SK-N-SH (cell line): Measurements from ENCODE around the gene HSPA6. TPM values are rescaled to one million over a fixed set of nuclear protein-coding genes. Genes with fewer than 3 reads are reported as not detected.
A peak's percentile ranks its signal among the peaks of the same experiment; 100 is the strongest.
"Not testable (repeated sequence)": the region's sequence is repeated elsewhere in the genome, so short reads cannot be mapped to it uniquely, and the experiment has no call there.

Source experiments
- CTCF ChIA-PET: fragments of 300-600, 350-600 bp; formaldehyde crosslinking; extraction: SDS; loops from one replicate; lab custom pipeline; 2021; lab: Yijun Ruan, JAX
- POLR2A ChIA-PET: fragments of 350-600 bp; sonication (Branson Sonifier 250); formaldehyde crosslinking; extraction: SDS; loops from one replicate; lab custom pipeline; 2020; ENCODE audit warnings: antibody characterized with exemption, inconsistent platforms; lab: Yijun Ruan, JAX
- DNase-seq: peaks from one replicate; pipeline ENCODE4 v3.0.0; 2012
- H2AFZ ChIP-seq: fragments of 200-600 bp; sonication (generic); 2 replicates; pipeline ENCODE4 v1.8.1; 2016; ENCODE audit warnings: antibody characterized with exemption, mild to moderate bottlenecking, low read depth
- H3F3A ChIP-seq: fragments of 200-600 bp; sonication (generic); replicated peaks from 2 replicates; pipeline ENCODE3; 2016; ENCODE audit warnings: antibody characterized with exemption, mild to moderate bottlenecking; ENCODE audit not compliant: insufficient read depth
- H3K27ac ChIP-seq, 2 experiments: fragments of 200-500 bp in 1 of 2; fragments of 200-600 bp in 1 of 2; sonication (Bioruptor generic) in 1 of 2; sonication (generic), shearing (Covaris generic) in 1 of 2; 2 replicates each; pipeline versions ENCODE4 v1.5.1 to v1.6.1; 2014 to 2016; ENCODE audit warnings: low read depth in 2 of 2, inconsistent platforms in 1 of 2, low read length in 1 of 2, mild to moderate bottlenecking in 1 of 2, mixed read lengths in 1 of 2
- H3K27me3 ChIP-seq: fragments of 200-600 bp; sonication (generic), shearing (Covaris generic); 2 replicates; pipeline ENCODE4 v1.6.1; 2016; ENCODE audit warnings: mixed run types; ENCODE audit not compliant: insufficient read depth
- H3K36me3 ChIP-seq, 2 experiments: fragments of 200-500 bp in 1 of 2; fragments of 200-600 bp in 1 of 2; sonication (Bioruptor generic) in 1 of 2; sonication (generic) in 1 of 2; replicated peaks in 1 of 2; 2 replicates each; pipeline versions ENCODE3 to v1.5.1; 2014 to 2016; ENCODE audit warnings: low read length in 1 of 2, mild to moderate bottlenecking in 1 of 2; ENCODE audit not compliant: insufficient read depth in 2 of 2, control insufficient read depth in 1 of 2
- H3K4me1 ChIP-seq, 2 experiments: fragments of 200-500 bp in 1 of 2; fragments of 200-600 bp in 1 of 2; sonication (Bioruptor generic) in 1 of 2; sonication (generic), shearing (Covaris generic) in 1 of 2; 2 replicates each; pipeline versions ENCODE4 v1.5.1 to v1.6.1; 2014 to 2016; ENCODE audit warnings: low read depth in 1 of 2, low read length in 1 of 2, mixed run types in 1 of 2; ENCODE audit not compliant: insufficient read depth in 2 of 2, control insufficient read depth in 1 of 2
- H3K4me2 ChIP-seq: fragments of 200-600 bp; sonication (generic), shearing (Covaris generic); 2 replicates; pipeline ENCODE4 v1.6.1; 2017; ENCODE audit warnings: mixed run types
- H3K4me3 ChIP-seq, 2 experiments: fragments of 200-500 bp in 1 of 2; fragments of 200-600 bp in 1 of 2; sonication (Bioruptor generic) in 1 of 2; sonication (generic), shearing (Covaris generic) in 1 of 2; 2 replicates each; pipeline versions ENCODE4 v1.5.1 to v1.8.1; 2014 to 2016; ENCODE audit warnings: low read depth in 2 of 2, inconsistent platforms in 1 of 2, low read length in 1 of 2, mild to moderate bottlenecking in 1 of 2, mixed read lengths in 1 of 2, moderate library complexity in 1 of 2
- H3K79me2 ChIP-seq: fragments of 200-600 bp; sonication (generic); 2 replicates; pipeline ENCODE4 v1.8.1; 2017; ENCODE audit warnings: mild to moderate bottlenecking; ENCODE audit not compliant: insufficient read depth
- H3K9ac ChIP-seq: fragments of 200-600 bp; sonication (generic); 2 replicates; pipeline ENCODE4 v1.6.1; 2017; ENCODE audit warnings: mixed run types
- H3K9me2 ChIP-seq: fragments of 200-600 bp; sonication (generic); 2 replicates; pipeline ENCODE4 v1.6.1; 2017; ENCODE audit warnings: mixed run types
- H3K9me3 ChIP-seq: fragments of 200-600 bp; sonication (generic); 2 replicates; pipeline ENCODE4 v1.6.1; 2017; ENCODE audit warnings: mixed run types, mild to moderate bottlenecking, moderate library complexity
- H4K20me1 ChIP-seq: fragments of 200-600 bp; sonication (generic); 2 replicates; pipeline ENCODE4 v1.6.1; 2017; ENCODE audit warnings: mild to moderate bottlenecking, mixed run types; ENCODE audit not compliant: insufficient read depth
- WGBS: methylation state at CpG from one replicate; pipeline ENCODE4 v1.1.6; 2017; ENCODE audit warnings: low lambda C conversion rate; 5-methylcytosine and 5-hydroxymethylcytosine counted together
- polyA plus RNA-seq, 3 experiments: library from polyadenylated mRNA; depleted of rRNA; stranded (reverse); fragments of >200 nt; gene quantifications; 2 replicates each; pipeline ENCODE4 v1.2.3, GENCODE V29; 2012

HSPA6 gene
- polyA plus RNA-seq, 1 of the 3 experiments (the other 2 are of a cell fraction), result 0.07 TPM

DNA sequence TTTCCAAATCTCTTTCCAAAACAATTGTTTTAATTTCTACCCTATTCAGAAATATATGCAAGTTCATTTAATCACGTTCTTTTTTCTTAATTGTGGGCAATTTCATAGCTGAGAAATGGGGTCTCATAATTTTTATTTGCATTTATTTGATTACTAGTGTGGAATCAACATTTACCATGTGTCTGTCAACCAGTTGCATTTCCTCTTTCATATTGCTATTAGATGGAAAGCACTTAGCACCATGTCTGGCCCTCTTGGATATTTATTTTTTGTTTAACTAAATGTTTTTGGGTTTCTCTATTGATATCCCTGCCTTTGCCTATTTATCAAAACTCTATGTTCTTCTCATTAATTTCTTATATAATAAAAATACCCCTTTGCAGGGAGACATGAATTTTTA lies 39.2 kb downstream of the HSPA6 start:
- H3K4me1 ChIP-seq, H3K9ac ChIP-seq, H3F3A ChIP-seq, H2AFZ ChIP-seq, H3K36me3 ChIP-seq, POLR2A ChIA-PET, H4K20me1 ChIP-seq, H3K9me3 ChIP-seq, H3K4me3 ChIP-seq, DNase-seq, H3K79me2 ChIP-seq, H3K4me2 ChIP-seq, H3K27ac ChIP-seq, H3K9me2 ChIP-seq, CTCF ChIA-PET: not testable (repeated sequence)
- 0% methylated on average over 1 of the region's 1 CpG for WGBS
- peaks cover 19% of the 10 kb centered on the region; the same call in 1 of the 2 replicates for H3K27me3 ChIP-seq

DNA sequence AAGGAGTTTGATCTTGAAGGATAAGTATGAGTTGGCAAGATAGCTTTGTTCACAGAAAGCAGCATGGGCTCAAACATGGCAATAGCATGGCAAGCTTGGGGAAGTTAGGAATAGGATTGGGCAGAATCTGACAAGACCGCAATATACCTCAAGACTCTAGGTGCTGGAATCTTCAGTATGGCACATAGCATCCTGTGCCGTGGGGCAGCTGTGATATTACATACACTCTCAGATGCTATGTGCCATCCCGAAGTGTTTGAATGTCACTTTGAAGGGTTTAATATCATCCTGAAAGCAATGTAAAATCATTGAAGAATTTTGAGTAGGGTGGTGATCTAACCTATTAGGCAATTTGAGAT lies 42.2 kb downstream of the HSPA6 start:
- H3K36me3 ChIP-seq, H3K9me3 ChIP-seq, DNase-seq, H3K79me2 ChIP-seq, H3K4me1 ChIP-seq, H3F3A ChIP-seq, H3K27ac ChIP-seq, H4K20me1 ChIP-seq, H3K9me2 ChIP-seq, H3K9ac ChIP-seq, CTCF ChIA-PET, POLR2A ChIA-PET: not testable (repeated sequence)
- 10% methylated on average over 1 of the region's 3 CpGs for WGBS
- Histone ChIP-seq H3K27me3 (peaks cover 28% of the 10 kb centered on the region; the same call in 1 of the 2 replicates), H3K4me3 (0 out of 4 replicates have a peak overlapping the region, but pooled peaks of 1 of the 2 experiments have one; percentile 54), H2AFZ (0 out of 2 replicates have a peak overlapping the region, but pooled peaks have one; percentile 69), H3K4me2 (peak overlapping the region; percentile 74; the same call in 1 of the 2 replicates)

DNA sequence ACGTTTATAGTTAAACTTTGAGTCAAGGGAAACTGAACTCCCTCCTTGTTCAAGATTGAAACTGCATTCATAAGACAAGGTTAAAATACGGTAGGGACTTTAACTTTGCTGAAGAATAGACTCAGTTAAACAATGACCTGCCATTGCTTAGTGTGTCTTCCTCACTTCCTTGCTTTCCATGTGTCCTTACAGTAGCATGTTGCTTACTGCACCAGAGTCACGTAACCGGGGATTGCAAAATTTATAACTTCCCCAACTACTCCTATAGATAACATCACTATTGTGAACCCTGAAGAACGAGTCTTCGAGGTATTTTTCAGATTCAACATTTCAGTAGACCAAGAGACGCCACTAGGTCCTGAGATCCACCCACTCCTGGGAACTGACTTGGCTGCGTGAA lies 47.4 kb downstream of the HSPA6 start:
- H3K4me3 ChIP-seq, H3K4me1 ChIP-seq, H4K20me1 ChIP-seq, H3K9me2 ChIP-seq, H3K9ac ChIP-seq, H3F3A ChIP-seq, DNase-seq, H3K79me2 ChIP-seq, H3K9me3 ChIP-seq, H3K4me2 ChIP-seq, CTCF ChIA-PET, H3K36me3 ChIP-seq, H3K27ac ChIP-seq, H3K27me3 ChIP-seq, POLR2A ChIA-PET, H2AFZ ChIP-seq: not testable (repeated sequence)
- WGBS, result 3% methylated on average over 2 of the region's 8 CpGs

Other genes starting within 250 kb of the HSPA6 start
- 2.4 and 2.9 TPM in 2 replicates for gene MPZ, start 214.6 kb upstream of the HSPA6 start, polyA plus RNA-seq (2012; rRNA removed)
- 195 and 341 TPM in 2 replicates for gene SDHC, start 210.2 kb upstream of the HSPA6 start, polyA plus RNA-seq (2012; rRNA removed)
- not detected in 2 replicates for gene CFAP126, start 156.7 kb upstream of the HSPA6 start, polyA plus RNA-seq (2012; rRNA removed)
- 0.89 and 1.1 TPM in 2 replicates for gene FCGR2A, start 19.1 kb upstream of the HSPA6 start, polyA plus RNA-seq (2012; rRNA removed)
- gene FCGR3A, start 25.3 kb downstream of the HSPA6 start, polyA plus RNA-seq (2012; rRNA removed), result not detected in 2 replicates
- not detected in 2 replicates for gene FCGR3B, start 106.6 kb downstream of the HSPA6 start, polyA plus RNA-seq (2012; rRNA removed)
- gene FCGR2B, start 138.6 kb downstream of the HSPA6 start, polyA plus RNA-seq (2012; rRNA removed), result 0.05 TPM in 1 of 2 replicates, not detected in the other
- 0.10 and 0.13 TPM in 2 replicates for gene FCRLA, start 182.7 kb downstream of the HSPA6 start, polyA plus RNA-seq (2012; rRNA removed)
- 2.0 and 2.6 TPM in 2 replicates for gene FCRLB, start 197.0 kb downstream of the HSPA6 start, polyA plus RNA-seq (2012; rRNA removed)
- gene DUSP12, start 225.2 kb downstream of the HSPA6 start, polyA plus RNA-seq (2012; rRNA removed), result 41.7 and 46.4 TPM in 2 replicates
- 8.8 and 11.7 TPM in 2 replicates for gene ATF6, start 241.8 kb downstream of the HSPA6 start, polyA plus RNA-seq (2012; rRNA removed)